Islet of Langerhans (tissue), 1 donor: ENCODE measurements around the gene CDK13.
A peak's percentile ranks its signal among the peaks of the same experiment; 100 is the strongest.

Experiments used
- FAIRE-seq: peaks from one replicate; lab custom pipeline; 2011; peaks lifted over from hg19 to GRCh38; lab: Jason Lieb, UNC

Gene CDK13

DNA sequence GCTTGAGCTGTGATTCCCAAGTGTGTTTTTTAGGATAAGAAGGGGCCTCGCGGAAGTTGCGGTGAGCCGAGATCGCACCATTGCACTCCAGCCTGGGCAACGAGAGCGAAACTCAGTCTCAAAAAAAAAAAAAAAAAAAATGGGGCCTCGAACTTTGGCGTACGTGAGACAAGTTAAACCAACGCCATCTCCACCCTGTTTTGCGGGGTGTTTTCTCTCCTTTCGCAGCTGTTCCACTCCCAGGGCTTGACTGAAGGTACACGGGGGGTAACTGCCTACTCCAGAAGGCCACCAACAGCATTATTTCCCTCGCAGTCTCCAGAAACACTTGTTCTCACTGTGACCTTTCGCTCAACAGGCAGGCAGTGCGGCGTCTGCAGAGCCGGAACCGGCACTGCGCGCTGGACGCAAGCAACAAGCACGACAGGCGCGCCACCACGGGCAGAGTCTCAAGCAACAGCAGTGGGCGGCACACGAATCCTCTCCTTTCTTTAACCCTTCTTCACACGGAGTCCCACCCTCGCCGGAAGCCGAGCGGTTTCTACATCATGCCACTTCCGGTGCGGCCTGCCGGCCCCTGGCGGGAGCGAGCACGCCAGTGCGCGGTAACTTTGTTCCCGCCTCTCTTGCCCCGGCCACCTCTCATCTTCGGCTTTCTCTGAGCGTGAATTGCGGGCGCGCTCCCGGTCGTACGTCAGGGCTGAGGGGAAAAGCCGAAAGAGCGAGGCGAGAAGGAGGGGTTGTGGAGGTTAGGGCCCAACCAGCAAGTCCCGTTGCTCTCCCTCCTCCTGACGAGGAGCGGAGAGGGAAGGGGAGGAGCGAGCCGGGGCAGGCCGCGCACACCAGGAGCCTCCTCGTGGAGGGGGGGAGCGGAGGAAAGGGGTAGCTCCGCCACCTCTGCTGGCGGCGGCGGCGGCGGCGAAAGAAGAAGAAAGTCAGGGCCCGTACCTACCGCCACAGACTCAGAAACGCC lies 814 bp upstream of the CDK13 start:
- FAIRE-seq = peak; percentile 61

DNA sequence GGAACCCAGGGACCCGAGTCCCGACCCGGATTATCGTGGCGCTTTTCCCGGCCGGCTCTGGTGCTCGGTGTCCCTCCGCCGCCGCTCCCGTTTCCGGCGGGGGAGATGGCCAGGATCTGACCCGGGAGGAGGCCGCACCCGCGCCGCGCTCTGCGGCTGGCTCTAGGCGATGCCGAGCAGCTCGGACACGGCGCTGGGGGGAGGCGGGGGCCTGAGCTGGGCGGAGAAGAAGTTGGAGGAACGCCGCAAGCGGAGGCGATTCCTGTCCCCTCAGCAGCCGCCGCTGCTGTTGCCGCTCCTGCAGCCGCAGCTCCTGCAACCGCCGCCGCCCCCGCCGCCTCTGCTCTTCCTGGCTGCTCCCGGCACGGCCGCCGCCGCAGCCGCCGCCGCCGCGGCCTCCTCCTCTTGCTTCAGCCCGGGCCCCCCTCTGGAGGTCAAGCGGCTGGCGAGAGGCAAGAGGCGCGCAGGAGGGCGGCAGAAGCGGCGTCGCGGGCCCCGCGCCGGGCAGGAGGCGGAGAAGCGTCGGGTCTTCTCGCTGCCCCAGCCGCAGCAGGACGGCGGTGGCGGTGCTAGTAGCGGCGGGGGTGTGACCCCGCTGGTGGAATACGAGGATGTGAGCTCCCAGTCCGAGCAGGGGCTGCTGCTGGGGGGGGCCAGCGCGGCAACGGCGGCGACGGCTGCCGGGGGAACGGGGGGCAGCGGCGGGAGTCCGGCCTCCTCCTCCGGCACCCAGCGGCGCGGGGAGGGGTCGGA lies 593 bp downstream of the CDK13 start:
- FAIRE-seq = no peak

- no peak for FAIRE-seq
Measured at GRCh38 chr7:39951226-39952194, 1.5 kb downstream of the CDK13 start.

GRCh38 chr7:39952374-39952773 lies 2.3 kb downstream of the CDK13 start:
- FAIRE-seq = no peak

DNA sequence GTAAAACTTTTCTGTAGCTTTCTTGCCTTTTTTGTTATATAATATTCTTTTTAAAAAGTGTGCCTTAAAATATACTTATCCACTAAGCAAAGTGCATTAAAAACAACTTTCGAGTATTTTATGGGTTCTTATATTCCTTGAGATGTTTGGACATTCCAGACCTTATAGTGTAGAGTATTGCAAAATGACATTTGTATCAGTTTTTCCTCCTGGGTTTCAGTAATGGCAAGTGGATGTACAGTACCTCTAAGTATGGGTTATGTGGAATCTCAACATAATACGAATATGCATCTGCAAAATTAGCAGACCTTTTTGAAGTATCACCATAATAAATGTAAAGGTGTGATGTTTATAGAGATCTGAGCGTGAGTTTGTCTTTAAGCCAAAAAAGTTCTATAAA lies 2.7 kb downstream of the CDK13 start:
- FAIRE-seq = no peak

DNA sequence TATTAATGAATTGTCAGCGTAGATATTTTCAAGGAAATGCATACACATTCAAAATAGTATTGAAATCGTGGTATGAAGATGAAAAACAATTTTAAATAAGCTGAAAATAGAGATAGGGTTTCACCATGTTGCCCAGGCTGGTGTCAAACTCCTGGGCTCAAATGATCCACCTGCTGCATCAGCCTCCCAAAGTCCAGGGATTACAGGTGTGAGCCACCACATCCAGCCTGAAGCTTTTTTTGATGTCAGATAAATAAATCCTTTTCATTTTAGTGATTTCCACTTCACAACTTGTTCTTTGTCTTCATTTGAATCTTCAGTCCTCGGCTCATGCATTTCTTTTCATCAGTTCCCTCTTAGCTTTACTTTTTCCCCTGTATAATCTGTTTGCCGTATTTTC lies 4.6 kb downstream of the CDK13 start:
- no peak for FAIRE-seq

DNA sequence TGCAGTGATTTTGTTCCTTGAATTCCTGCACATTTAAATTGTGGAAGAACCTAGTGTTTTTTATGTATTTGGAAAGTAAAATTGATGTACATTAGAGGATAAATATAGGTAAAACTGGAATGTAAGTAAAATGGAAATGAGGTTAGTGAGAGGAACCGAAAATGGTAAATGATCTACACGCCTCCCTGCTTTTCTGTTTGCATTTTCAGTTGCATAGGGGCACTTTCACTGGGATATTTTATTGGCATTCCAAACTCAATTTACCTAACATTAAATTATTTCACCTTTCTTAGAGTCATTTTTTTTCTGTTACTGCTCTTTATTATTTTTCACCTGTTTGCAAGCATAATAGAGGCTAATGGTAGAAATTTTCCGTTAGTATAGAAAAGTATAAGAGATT lies 8.0 kb downstream of the CDK13 start:
- no peak for FAIRE-seq

GRCh38 chr7:39967406-39968161 lies 17.5 kb downstream of the CDK13 start:
- FAIRE-seq = no peak

DNA sequence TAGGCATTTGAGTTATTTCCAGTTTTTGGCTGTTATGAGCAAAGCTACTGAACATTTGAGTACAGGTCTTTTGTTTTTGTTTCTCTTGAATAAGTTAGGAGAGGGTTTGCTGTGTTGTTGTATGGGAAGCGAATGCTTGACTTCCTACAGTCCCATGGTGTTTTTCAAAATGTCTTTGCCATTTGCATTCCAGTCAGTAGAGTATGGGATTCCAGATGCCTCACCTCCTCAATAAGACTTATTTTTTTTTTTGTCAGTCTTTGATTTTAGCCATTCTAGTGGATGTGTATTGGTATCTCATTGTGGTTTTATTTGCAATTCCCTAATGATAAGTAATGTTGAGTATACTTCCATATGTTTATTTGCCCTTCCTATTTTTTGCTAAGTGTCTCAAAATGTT lies 19.4 kb downstream of the CDK13 start:
- FAIRE-seq = no peak

GRCh38 chr7:39971924-39972323 lies 21.9 kb downstream of the CDK13 start:
- peak; percentile 36 for FAIRE-seq

- no peak for FAIRE-seq
Measured at GRCh38 chr7:39973801-39974200, 23.7 kb downstream of the CDK13 start.

- no peak for FAIRE-seq
Measured at GRCh38 chr7:39978230-39978934, 28.3 kb downstream of the CDK13 start.

DNA sequence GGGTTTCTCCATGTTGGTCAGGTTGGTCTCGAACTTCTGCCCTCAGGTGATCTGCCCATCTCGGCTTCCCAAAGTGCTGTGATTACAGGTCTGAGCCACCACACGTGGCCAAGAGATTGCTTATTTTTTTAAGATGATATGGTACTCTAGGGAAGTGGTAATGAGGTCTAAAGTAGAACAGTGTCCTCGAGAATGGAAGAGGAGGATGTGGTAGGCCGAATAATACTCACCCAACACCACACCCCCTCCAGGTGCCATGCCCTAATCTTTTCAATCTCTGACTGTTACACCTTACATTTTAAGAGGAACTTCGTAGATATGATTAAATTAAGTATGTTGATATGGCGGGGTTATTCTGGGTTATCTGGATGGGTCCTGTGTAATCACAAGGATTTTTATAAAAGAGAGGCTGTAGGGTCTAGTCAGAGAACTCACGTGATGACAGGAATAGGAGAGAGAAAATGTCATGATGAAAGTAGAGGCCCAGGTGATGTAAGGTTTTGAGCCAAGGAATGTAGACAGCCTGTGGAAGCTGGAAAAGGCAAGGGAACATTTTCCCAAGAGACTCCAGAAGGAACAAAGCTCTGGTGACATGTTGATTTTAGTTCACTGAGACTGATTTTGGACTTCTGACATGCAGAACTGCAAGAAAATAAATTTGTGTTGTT lies 29.5 kb downstream of the CDK13 start:
- FAIRE-seq = no peak

DNA sequence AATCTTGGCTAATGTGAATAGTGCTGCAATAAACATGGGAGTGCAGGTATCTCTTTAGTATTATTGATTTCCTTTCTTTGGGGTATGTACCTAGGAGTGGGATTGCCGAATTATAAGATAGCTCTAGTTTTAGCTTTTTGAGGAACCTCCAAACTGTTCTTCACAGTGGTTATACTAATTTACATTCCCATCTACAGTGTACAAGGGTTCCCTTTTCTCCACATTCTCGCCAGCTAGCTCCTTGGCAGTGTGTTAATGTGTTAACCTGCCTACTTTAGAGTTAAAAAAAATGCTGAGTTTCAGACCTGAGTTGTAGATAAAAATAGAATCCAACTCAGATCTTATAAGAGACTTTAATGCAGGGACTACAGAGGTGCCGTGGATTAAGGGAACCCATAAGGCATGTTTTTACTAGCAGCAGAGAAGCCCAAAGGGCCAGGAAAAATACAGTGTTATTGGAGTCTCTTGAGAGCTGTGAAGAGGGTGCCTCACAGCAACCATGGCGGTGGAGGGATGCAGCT lies 35.4 kb downstream of the CDK13 start:
- FAIRE-seq = no peak

- no peak for FAIRE-seq
Measured at GRCh38 chr7:39987641-39988347, 37.7 kb downstream of the CDK13 start.

- no peak for FAIRE-seq
Measured at GRCh38 chr7:40000734-40001315, 50.8 kb downstream of the CDK13 start.

DNA sequence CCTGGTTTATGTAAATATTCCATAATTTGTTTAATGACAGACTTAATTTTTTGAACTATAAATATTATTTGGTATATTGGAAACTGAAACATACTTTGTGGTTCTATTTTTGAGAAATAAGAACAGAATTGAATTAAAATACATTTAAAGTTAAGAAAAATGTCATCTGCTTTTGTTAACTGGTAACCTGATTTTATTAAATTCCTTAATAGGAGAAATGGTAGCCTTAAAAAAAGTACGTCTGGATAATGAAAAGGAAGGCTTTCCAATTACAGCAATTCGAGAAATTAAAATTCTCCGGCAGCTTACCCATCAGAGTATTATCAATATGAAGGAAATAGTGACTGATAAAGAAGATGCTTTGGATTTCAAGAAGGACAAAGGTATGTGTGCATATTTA lies 51.6 kb downstream of the CDK13 start:
- peak; percentile 75 for FAIRE-seq

DNA sequence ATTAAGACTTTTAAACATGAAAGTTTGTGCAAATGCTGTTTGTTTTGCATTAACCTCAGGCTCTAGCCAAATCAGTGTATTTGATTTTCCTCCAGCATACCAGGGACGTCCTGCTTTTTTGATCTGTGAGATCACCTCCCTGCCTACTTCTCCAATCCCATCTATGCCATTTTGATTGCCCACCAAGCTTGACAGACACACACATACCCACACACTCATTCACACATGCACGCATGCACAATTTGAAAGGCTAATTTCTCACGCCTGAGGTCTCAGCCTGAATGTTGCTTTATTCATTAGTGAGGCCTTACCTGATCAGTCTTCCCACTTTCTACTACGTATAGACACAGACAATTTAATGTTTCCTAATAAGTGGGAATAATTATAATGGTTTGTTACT lies 53.5 kb downstream of the CDK13 start:
- FAIRE-seq = no peak

DNA sequence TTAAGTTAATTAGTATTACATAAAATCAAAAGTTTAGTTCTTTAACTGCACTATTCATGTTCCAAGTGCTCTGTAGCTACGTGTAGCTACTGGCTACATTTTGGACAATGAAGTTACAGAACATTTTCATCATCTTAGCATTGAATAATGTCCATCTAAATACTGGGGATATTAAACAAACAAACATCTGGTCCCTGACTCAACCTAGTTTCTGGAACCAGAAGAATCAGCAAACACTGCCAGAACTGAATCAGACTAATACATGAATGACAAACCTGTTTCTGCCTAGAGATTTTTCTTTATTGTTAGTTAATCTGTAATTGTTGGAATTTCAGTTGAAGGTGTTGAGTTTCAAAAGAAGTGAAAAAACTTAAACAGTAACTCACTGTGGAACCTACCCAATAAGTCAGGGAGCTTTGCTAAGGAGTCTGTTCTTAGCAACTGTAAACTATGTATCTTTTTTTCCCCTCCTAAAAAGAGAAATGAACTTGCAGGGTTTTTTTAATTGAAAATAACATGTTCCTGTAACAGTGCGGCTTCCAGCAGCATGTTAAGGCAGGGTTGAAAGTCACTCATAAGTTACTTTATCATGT lies 58.3 kb downstream of the CDK13 start:
- peak; percentile 97 for FAIRE-seq
